MM.1S (cell line): Measurements from ENCODE around the gene SIPA1.

Experiments used
- DNase-seq: peaks from one replicate; pipeline ENCODE4 v3.0.0-alpha.2; 2015
- H2AFZ ChIP-seq: fragments of 300-600 bp; sonication (generic); 2 replicates; pipeline ENCODE4 v1.6.0; 2016; ENCODE audit warnings: antibody characterized with exemption, low read length
- H3F3A ChIP-seq: fragments of 300-600 bp; sonication (generic); 2 replicates; pipeline ENCODE4 v1.6.1; 2016; ENCODE audit warnings: mild to moderate bottlenecking, antibody characterized with exemption, low read length, moderate library complexity, mixed read lengths; ENCODE audit not compliant: insufficient read depth
- H3K27ac ChIP-seq: fragments of 300-600 bp; sonication (generic); 2 replicates; pipeline ENCODE4 v1.5.1; 2016; ENCODE audit warnings: mild to moderate bottlenecking, low read length
- H3K27me3 ChIP-seq: fragments of 300-600 bp; sonication (generic); replicated peaks from 2 replicates; pipeline ENCODE4 v1.6.0; 2016; ENCODE audit warnings: low read length; ENCODE audit not compliant: insufficient read depth
- H3K36me3 ChIP-seq: fragments of 300-600 bp; sonication (generic); replicated peaks from 2 replicates; pipeline ENCODE4 v1.6.1; 2016; ENCODE audit warnings: mild to moderate bottlenecking, low read length, mixed read lengths; ENCODE audit not compliant: insufficient read depth
- H3K4me1 ChIP-seq: fragments of 300-600 bp; sonication (generic); 2 replicates; pipeline ENCODE4 v1.6.1; 2016; ENCODE audit warnings: low read length, mixed read lengths
- H3K4me2 ChIP-seq: fragments of 300-600 bp; sonication (generic); 2 replicates; pipeline ENCODE4 v1.6.0; 2016; ENCODE audit warnings: low read depth, low read length
- H3K4me3 ChIP-seq: fragments of 300-600 bp; sonication (generic); 2 replicates; pipeline ENCODE4 v1.5.1; 2016; ENCODE audit warnings: low read length, mixed read lengths
- H3K79me2 ChIP-seq: fragments of 300-600 bp; sonication (generic); 2 replicates; pipeline ENCODE4 v1.6.1; 2016; ENCODE audit warnings: mixed run types, low read length, mixed read lengths
- H3K9ac ChIP-seq: fragments of 300-600 bp; sonication (generic); 2 replicates; pipeline ENCODE4 v1.6.1; 2016; ENCODE audit warnings: low read length, mixed read lengths
- H3K9me2 ChIP-seq: fragments of 300-600 bp; sonication (generic); replicated peaks from 2 replicates; pipeline ENCODE4 v1.6.1; 2016; ENCODE audit warnings: mild to moderate bottlenecking, low read length, mixed read lengths; ENCODE audit not compliant: insufficient read depth
- H3K9me3 ChIP-seq: fragments of 300-600 bp; sonication (generic); replicated peaks from 2 replicates; pipeline ENCODE4 v1.6.1; 2016; ENCODE audit warnings: mild to moderate bottlenecking, low read length, mixed read lengths; ENCODE audit not compliant: insufficient read depth
- H4K20me1 ChIP-seq: fragments of 300-600 bp; sonication (generic); 2 replicates; pipeline ENCODE4 v1.6.1; 2016; ENCODE audit warnings: mild to moderate bottlenecking, low read length, moderate library complexity, mixed read lengths; ENCODE audit not compliant: insufficient read depth
- EZH2 ChIP-seq: fragments of 300-600 bp; sonication (generic); optimal IDR thresholded peaks from 2 replicates; pipeline ENCODE3; 2017; ENCODE audit warnings: low read depth, mild to moderate bottlenecking, antibody characterized with exemption, low read length, mixed read lengths
- EZH2phosphoT487 ChIP-seq: fragments of 300-600 bp; sonication (generic); IDR thresholded peaks from 2 replicates; pipeline ENCODE4 v1.6.1; 2018; ENCODE audit warnings: antibody characterized with exemption, low read length
- TF ChIP-seq, protein P1 (sequence below): fragments of 300-600 bp; sonication (generic); IDR thresholded peaks from 2 replicates; pipeline ENCODE4 v1.5.1; 2016; ENCODE audit warnings: antibody characterized with exemption, low read length, mixed read lengths

The SIPA1 gene

DNA sequence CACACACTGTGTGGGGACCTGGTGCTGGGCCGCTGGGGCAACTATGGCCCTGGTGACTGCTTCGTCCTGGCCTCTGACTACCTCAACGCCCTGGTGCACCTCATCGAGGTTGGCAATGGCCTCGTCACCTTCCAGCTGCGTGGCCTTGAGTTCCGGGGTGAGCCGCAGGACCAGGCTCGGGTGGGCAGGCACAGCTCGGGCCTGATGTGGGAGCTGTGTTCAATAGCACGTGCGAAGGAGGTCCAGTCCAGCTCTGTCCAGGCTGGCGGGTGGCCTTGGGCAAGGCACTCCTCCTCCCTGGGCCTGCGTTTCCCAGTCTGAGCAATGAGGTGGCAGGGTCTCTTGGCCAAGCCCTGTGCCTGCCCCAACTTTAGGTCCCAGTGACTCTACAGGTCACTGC lies 8.3 kb upstream of the SIPA1 start:
- Histone ChIP-seq H3K4me1 (no peaks in the 10 kb centered on the region), H4K20me1 (no peaks in the 10 kb centered on the region; the same call in 1 of the 2 replicates), H3K9me3 (no peaks in the 10 kb centered on the region), H3K27ac (no peak overlapping the region), H3K9me2 (no peaks in the 10 kb centered on the region), H3K4me3 (no peak overlapping the region), H3K4me2 (no peak overlapping the region), H3K36me3 (0 out of 2 replicates have a peak, but pooled peaks cover 9% of the 10 kb centered on the region), H3K9ac (no peak overlapping the region), H3K79me2 (0 out of 2 replicates have a peak, but pooled peaks cover 5% of the 10 kb centered on the region), H3F3A (no peaks in the 10 kb centered on the region), H3K27me3 (no peaks in the 10 kb centered on the region), H2AFZ (no peak overlapping the region)
- TF ChIP-seq, protein P1, sequence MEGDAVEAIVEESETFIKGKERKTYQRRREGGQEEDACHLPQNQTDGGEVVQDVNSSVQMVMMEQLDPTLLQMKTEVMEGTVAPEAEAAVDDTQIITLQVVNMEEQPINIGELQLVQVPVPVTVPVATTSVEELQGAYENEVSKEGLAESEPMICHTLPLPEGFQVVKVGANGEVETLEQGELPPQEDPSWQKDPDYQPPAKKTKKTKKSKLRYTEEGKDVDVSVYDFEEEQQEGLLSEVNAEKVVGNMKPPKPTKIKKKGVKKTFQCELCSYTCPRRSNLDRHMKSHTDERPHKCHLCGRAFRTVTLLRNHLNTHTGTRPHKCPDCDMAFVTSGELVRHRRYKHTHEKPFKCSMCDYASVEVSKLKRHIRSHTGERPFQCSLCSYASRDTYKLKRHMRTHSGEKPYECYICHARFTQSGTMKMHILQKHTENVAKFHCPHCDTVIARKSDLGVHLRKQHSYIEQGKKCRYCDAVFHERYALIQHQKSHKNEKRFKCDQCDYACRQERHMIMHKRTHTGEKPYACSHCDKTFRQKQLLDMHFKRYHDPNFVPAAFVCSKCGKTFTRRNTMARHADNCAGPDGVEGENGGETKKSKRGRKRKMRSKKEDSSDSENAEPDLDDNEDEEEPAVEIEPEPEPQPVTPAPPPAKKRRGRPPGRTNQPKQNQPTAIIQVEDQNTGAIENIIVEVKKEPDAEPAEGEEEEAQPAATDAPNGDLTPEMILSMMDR, result no peak
- no peak for DNase-seq

DNA sequence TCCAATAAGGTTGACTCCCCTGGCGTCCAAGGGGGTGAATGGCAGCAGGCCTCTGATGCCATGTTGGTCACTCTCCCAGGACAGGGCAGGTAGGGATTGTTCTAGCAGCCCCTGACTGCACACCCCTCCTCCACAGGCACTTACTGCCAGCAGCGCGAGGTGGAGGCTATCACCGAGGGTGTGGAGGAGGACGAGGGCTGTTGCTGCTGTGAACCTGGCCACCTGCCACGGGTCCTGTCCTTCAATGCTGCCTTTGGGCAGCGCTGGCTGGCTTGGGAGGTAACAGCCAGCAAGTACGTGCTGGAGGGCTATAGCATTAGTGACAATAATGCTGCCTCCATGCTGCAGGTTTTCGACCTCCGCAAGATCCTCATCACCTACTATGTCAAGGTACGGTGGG lies 7.7 kb upstream of the SIPA1 start:
- Histone ChIP-seq H3K27me3 (no peaks in the 10 kb centered on the region), H3K4me3 (no peak overlapping the region), H3F3A (no peaks in the 10 kb centered on the region), H3K79me2 (0 out of 2 replicates have a peak, but pooled peaks cover 5% of the 10 kb centered on the region), H4K20me1 (no peaks in the 10 kb centered on the region; the same call in 1 of the 2 replicates), H3K36me3 (0 out of 2 replicates have a peak, but pooled peaks cover 9% of the 10 kb centered on the region), H3K4me1 (no peaks in the 10 kb centered on the region), H3K27ac (no peak overlapping the region), H3K9me2 (no peaks in the 10 kb centered on the region), H3K9me3 (no peaks in the 10 kb centered on the region), H3K4me2 (no peak overlapping the region), H2AFZ (no peak overlapping the region), H3K9ac (no peak overlapping the region)
- no peak for DNase-seq
- no peak for TF ChIP-seq EZH2
- TF ChIP-seq, protein P1, result no peak
- TF ChIP-seq EZH2phosphoT487, result no peak

DNA sequence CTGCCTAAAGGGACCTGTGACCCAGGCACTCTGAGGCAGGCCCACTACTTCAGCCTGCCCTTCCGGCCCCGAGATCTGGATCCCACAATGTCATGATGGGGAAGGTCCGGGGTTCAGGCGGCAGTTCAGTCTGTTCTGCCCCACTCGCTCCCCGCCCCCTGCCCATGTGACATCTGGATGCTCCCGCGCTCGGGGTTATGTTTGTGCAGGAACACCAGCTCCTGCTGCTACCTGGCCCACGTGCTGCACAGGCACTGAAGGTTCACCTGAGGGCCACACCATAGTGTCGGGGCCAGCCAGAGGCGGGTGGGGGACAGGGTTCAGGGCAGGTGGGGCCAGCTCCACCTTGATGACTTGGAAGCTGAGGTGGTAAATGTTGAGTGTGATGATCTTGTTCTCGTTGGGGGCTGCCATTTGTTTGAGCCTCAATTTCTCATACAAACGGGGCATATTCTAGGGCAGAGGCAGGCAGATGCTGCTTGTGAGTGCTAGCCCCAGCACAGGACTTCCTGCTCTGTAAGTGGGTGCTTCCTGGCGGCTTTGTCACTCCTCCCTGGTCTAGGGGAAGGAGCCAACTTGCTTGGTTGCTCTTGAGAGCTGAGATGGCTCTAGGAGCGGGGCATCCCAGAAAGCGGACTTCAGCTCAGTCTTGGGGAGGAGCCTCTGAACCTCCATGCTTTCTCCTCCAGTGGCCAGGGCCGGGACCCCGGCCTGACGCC lies 4.4 kb upstream of the SIPA1 start:
- no peak for DNase-seq
- Histone ChIP-seq H3K4me3 (no peak overlapping the region), H3K79me2 (peaks cover 5% of the 10 kb centered on the region; the same call in 1 of the 2 replicates), H3K9ac (no peak overlapping the region), H3K9me2 (no peaks in the 10 kb centered on the region), H3K36me3 (0 out of 2 replicates have a peak, but pooled peaks cover 6% of the 10 kb centered on the region), H4K20me1 (no peaks in the 10 kb centered on the region), H3K27me3 (no peaks in the 10 kb centered on the region), H3K4me1 (peaks cover 8% of the 10 kb centered on the region), H3F3A (peaks cover 13% of the 10 kb centered on the region), H3K27ac (no peak overlapping the region), H3K4me2 (no peak overlapping the region), H2AFZ (no peak overlapping the region), H3K9me3 (no peaks in the 10 kb centered on the region)
- no peak for TF ChIP-seq EZH2phosphoT487

DNA sequence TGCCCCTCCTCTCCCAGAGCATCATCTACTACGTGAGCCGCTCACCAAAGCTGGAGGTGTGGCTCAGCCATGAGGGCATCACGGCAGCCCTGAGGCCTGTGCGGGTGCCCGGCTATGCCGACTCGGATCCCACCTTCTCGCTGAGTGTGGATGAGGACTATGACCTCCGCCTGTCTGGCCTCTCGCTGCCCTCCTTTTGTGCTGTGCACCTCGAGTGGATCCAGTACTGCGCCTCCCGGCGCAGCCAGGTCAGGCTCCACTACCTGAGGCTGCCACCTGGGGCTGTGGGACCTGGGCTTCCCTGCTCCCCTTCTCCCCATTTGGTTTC lies 3.8 kb upstream of the SIPA1 start:
- no peak overlapping the region for H3K4me2 ChIP-seq
- no peak overlapping the region for H3K4me3 ChIP-seq

More for the DNA sequence above, 3.8 kb upstream of the SIPA1 start:
- no peak for DNase-seq
- H3F3A ChIP-seq, result peaks cover 14% of the 10 kb centered on the region
- no peaks in the 10 kb centered on the region for H3K9me2 ChIP-seq
- H2AFZ ChIP-seq, result no peak overlapping the region
- peaks cover 9% of the 10 kb centered on the region for H3K4me1 ChIP-seq
- no peak overlapping the region for H3K27ac ChIP-seq
- no peaks in the 10 kb centered on the region for H3K27me3 ChIP-seq
- H3K9me3 ChIP-seq, result no peaks in the 10 kb centered on the region
- 0 out of 2 replicates have a peak, but pooled peaks cover 4% of the 10 kb centered on the region for H3K36me3 ChIP-seq
- H3K9ac ChIP-seq, result no peak overlapping the region
- H3K79me2 ChIP-seq, result peaks cover 9% of the 10 kb centered on the region; the same call in 1 of the 2 replicates
- H4K20me1 ChIP-seq, result no peaks in the 10 kb centered on the region
- TF ChIP-seq, protein P1, result no peak
- TF ChIP-seq EZH2phosphoT487 (no peak), EZH2 (no peak)
